Activated T-cell treated with anti-CD3 and anti-CD28 coated beads for 1 hour (primary cell): ENCODE data around the gene TPSD1.
"Not testable (repeated sequence)": the region's sequence is repeated elsewhere in the genome, so short reads cannot be mapped to it uniquely, and the experiment has no call there.

Source experiments
- DNase-seq: peaks from one replicate; pipeline ENCODE4 v3.0.0-alpha.2; 2020; ENCODE audit warnings: low read depth

The TPSD1 gene

GRCh38 chr16:1255276-1256122 lies at the start of gene TPSD1:
TSS of gene TPSD1 (plus strand) at chr16:1256069. CDS start at chr16:1256281, 212 bp downstream.
- DNase-seq = not testable (repeated sequence)

DNA sequence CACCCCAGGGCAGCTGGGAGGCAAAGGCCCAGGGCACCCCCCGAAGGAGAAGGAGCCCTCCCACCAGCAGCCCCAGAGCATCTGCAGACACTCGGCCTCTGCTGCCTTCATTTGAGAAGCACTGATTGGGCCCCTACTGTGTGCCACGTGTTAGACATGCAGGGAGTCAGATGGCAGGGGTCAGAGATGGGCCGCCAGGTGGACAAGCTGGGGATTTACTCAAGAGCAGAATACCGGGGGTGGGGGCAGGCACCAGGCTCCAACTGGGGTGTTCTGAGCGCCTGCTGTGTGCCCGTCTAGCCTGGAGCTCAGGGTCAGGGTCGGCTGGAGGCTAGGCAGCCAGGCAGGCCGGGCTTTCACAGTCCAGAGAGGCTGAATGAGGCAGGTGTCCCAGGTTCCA lies 49.5 kb upstream of the TPSD1 start:
- DNase-seq = no peak

GRCh38 chr16:1206786-1207185 lies 49.1 kb upstream of the TPSD1 start:
- no peak for DNase-seq

- DNase-seq = no peak
Observed at GRCh38 chr16:1208239-1208830, 47.5 kb upstream of the TPSD1 start.

DNA sequence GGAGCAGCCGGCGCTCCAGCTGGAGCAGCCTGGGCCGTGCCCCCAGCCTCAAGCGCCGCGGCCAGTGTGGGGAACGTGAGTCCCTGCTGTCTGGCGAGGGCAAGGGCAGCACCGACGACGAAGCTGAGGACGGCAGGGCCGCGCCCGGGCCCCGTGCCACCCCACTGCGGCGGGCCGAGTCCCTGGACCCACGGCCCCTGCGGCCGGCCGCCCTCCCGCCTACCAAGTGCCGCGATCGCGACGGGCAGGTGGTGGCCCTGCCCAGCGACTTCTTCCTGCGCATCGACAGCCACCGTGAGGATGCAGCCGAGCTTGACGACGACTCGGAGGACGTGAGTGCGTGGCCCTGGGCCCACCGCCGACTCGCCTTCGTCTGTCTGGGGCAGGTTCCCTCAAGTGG lies 46.8 kb upstream of the TPSD1 start:
- no peak for DNase-seq

DNA sequence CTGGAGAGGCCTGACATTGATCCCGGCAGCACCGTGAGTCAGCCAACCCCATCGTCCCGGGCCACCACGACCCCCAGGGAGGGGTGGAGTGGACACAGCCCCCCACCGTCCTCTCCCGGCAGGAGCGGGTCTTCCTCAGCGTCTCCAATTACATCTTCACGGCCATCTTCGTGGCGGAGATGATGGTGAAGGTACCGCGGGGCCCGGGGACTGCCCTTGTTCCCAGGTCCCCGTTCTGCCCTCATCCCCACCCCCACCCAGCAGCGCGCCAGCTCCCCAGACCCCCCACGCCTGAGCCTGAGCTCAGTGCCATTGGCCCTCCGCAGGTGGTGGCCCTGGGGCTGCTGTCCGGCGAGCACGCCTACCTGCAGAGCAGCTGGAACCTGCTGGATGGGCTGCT lies 45.4 kb upstream of the TPSD1 start:
- no peak for DNase-seq

GRCh38 chr16:1211451-1212268 lies 44.2 kb upstream of the TPSD1 start:
- DNase-seq = no peak

- no peak for DNase-seq
Observed at GRCh38 chr16:1212616-1213194, 43.2 kb upstream of the TPSD1 start.

DNA sequence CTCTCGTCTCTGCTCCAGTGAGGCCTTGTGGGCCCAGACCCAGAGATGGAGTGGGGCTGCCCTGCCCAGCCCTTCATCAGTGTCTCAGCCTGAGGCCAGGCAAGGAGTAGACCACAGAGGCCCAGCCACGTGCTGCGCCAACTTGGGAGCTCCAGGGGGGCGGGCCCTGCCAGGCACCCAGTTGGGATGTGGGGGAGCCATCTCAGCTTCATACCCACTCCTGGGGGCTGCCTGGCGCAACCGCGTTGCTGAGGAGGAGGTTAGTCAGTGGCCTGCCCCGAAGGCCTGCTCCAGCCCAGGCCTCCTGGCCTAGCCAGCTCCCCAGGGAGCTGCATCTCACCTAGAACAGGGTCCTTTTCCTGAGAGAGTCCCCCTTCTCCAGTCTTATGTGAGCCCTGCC lies 42.6 kb upstream of the TPSD1 start:
- no peak for DNase-seq

GRCh38 chr16:1213796-1214372 lies 42.0 kb upstream of the TPSD1 start:
- DNase-seq = no peak

GRCh38 chr16:1214719-1215118 lies 41.1 kb upstream of the TPSD1 start:
- no peak for DNase-seq

- no peak for DNase-seq
Observed at GRCh38 chr16:1215574-1216295, 40.1 kb upstream of the TPSD1 start.

DNA sequence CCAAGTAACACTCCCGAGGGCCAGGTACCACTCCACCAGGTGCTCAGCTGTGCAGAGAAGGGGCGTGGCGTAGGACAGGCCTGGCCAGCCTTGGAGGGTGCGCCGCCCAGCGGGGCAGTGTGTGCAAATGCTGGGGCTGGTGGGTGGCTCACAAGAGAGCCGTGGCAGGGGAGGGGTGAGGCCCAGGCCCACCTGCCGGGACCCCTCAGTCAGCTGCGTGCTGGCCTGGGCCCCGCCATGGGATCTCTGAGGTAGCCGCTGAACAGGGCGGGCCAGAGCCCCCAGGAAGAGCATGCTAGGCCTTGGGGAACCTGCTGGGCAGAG lies 39.6 kb upstream of the TPSD1 start:
- DNase-seq = no peak

DNA sequence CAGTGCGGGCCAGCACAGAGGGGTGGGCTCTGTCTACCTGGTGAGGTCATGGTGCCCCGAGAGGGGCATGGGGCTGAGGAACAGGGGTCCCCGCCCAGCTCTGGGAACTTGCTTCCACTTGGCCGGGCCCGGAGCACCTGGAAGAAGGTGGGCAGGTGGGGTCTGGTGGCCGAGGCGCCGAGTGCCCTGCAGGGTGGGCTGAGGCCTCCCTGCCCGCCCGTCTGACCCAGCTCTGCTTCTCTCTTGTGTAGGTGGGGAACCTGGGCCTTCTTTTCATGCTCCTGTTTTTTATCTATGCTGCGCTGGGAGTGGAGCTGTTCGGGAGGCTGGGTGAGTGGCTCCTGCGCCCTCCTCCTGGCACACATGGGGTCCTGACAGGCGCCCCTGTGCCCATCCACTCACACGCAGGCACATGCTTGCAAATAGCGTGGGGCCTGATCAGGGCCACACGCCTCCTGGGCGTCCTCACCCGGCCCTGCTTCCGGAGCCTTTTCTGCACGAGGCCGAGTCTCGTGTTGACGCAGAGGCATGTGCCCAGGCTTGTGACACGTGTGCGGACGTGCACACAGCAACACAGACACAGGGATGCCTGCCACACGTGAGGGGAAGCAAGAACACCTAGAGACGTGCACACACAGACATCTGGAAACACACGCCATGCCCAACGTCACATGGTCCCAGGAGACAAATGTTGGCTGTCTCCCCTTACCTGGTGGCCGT lies 39.0 kb upstream of the TPSD1 start:
- no peak for DNase-seq

DNA sequence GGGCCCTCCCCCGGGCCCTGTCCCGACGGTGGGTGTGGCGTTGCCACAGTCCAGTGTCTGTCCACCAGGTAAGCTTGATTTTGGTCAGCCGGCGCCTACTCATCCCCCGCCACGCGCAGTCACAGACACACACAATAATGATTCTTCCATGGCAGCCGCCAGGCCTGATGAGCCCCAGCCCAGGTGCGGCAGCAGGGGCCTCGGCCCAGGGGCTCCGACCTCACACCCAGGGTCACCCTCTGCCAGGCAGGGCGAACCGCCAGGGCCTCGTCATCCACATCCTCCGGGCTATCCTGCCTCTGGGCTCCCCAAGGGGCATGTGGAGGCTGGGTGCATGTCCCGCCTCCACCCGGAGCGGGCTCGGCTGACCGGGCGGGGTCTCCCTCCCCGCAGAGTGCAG lies 38.3 kb upstream of the TPSD1 start:
- no peak for DNase-seq

GRCh38 chr16:1218061-1218929 lies 37.6 kb upstream of the TPSD1 start:
- DNase-seq = no peak

GRCh38 chr16:1218930-1219611 lies 36.8 kb upstream of the TPSD1 start:
- no peak for DNase-seq

DNA sequence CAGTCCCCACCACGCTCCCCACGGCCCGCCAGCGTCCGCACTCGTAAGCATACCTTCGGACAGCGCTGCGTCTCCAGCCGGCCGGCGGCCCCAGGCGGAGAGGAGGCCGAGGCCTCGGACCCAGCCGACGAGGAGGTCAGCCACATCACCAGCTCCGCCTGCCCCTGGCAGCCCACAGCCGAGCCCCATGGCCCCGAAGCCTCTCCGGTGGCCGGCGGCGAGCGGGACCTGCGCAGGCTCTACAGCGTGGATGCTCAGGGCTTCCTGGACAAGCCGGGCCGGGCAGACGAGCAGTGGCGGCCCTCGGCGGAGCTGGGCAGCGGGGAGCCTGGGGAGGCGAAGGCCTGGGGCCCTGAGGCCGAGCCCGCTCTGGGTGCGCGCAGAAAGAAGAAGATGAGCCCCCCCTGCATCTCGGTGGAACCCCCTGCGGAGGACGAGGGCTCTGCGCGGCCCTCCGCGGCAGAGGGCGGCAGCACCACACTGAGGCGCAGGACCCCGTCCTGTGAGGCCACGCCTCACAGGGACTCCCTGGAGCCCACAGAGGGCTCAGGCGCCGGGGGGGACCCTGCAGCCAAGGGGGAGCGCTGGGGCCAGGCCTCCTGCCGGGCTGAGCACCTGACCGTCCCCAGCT lies 35.7 kb upstream of the TPSD1 start:
- DNase-seq = no peak
